Measurements from ENCODE around the gene FKBP11.
A peak's percentile ranks its signal among the peaks of the same experiment; 100 is the strongest.

FKBP11 gene

GRCh38 chr12:48958049-48958388 lies 32.7 kb upstream of the FKBP11 start:
- Histone ChIP-seq H3K36me3 (replicated peaks in 1 of 2; ENCODE audit: control insufficient read depth in 2 of 2, insufficient read depth in 2 of 2, low read length in 2 of 2) (peaks cover under 1 to 30% of the 10 kb centered on the region in 2 donors), H2BK12ac (ENCODE audit: low read length) (no peak overlapping the region), H3K23ac (ENCODE audit: low read depth, low read length, poor library complexity) (no peak overlapping the region), H3K27me3 (ENCODE audit: control insufficient read depth in 3 of 3, insufficient read depth in 3 of 3, low read depth in 1 of 3, low read length in 3 of 3) (peaks cover 0 to 2% (median 0%) of the 10 kb centered on the region in 3 experiments), H2AK5ac (ENCODE audit: low read depth, low read length) (no peak overlapping the region), H2AFZ (ENCODE audit: low read length) (peak overlapping the region; percentile 94), H3K9ac (ENCODE audit: low read depth, low read length, poor library complexity) (no peak overlapping the region), H4K8ac (ENCODE audit: low read depth, low read length) (no peak overlapping the region), H3K4me2 (ENCODE audit: insufficient read depth, low read length, poor library complexity, severe bottlenecking) (peak overlapping the region; percentile 78), H3K79me1 (ENCODE audit: low read depth, low read length) (peaks cover under 1% of the 10 kb centered on the region), H3K4me1 (ENCODE audit: control insufficient read depth in 2 of 2, insufficient read depth in 1 of 2, low read depth in 1 of 2, low read length in 2 of 2) (peaks cover 7% of the 10 kb centered on the region in 2 donors), H2BK120ac (ENCODE audit: low read depth, low read length) (no peak overlapping the region), H3K9me3 (replicated peaks in 1 of 2; ENCODE audit: control insufficient read depth in 2 of 2, insufficient read depth in 1 of 2, low read depth in 1 of 2, low read length in 2 of 2) (no peaks in the 10 kb centered on the region), H2BK5ac (ENCODE audit: low read length) (no peak overlapping the region), H3K4me3 (ENCODE audit: low read length in 2 of 2) (peak overlapping the region in 1 of 2 donors; percentile 97), H2BK15ac (ENCODE audit: low read length) (no peak overlapping the region), H3K18ac (ENCODE audit: low read length) (no peak overlapping the region), H3K27ac (replicated peaks; ENCODE audit: low read length) (peak overlapping the region; percentile 79), H4K91ac (ENCODE audit: low read depth, low read length, poor library complexity) (no peak overlapping the region), H3K4ac (ENCODE audit: low read length) (no peak overlapping the region), H3K14ac (ENCODE audit: low read length) (no peak overlapping the region)
- WGBS, 2 donors (ENCODE audit: extremely low coverage in 2 of 2, insufficient read length in 2 of 2, insufficient replicate concordance in 1 of 2) = no CpG with 5 or more reads among the region's 3 CpGs
- DNase-seq (ENCODE audit: low spot score) = no peak

GRCh38 chr12:48957141-48958048 lies 32.1 kb upstream of the FKBP11 start, which contains the start of gene ARF3:
Gene ARF3 (minus strand): TSS chr12:48957487. CDS start chr12:48941095, 16,392 bp downstream.
- Histone ChIP-seq H2AFZ (ENCODE audit: low read length) (peak within 1 kb of the TSS; percentile 94), H3K36me3 (replicated peaks in 1 of 2; ENCODE audit: control insufficient read depth in 2 of 2, insufficient read depth in 2 of 2, low read length in 2 of 2) (peaks cover 5 to 36% of the 10 kb centered on the region in 2 donors), H3K27ac (replicated peaks; ENCODE audit: low read length) (peak within 1 kb of the TSS; percentile 79), H3K4me1 (ENCODE audit: control insufficient read depth in 2 of 2, insufficient read depth in 1 of 2, low read depth in 1 of 2, low read length in 2 of 2) (peaks cover 7% of the 10 kb centered on the region in 2 donors), H3K4me3 (ENCODE audit: low read length in 2 of 2) (peak within 1 kb of the TSS; percentile 97 to 98), H3K9ac (ENCODE audit: low read depth, low read length, poor library complexity) (peak within 1 kb of the TSS; percentile 98), H4K91ac (ENCODE audit: low read depth, low read length, poor library complexity) (no peak within 1 kb of the TSS), H3K18ac (ENCODE audit: low read length) (peak within 1 kb of the TSS; percentile 98), H3K27me3 (ENCODE audit: control insufficient read depth in 3 of 3, insufficient read depth in 3 of 3, low read depth in 1 of 3, low read length in 3 of 3) (peaks cover 0 to 2% (median 0%) of the 10 kb centered on the region in 3 experiments), H2BK5ac (ENCODE audit: low read length) (peak within 1 kb of the TSS; percentile 87), H3K14ac (ENCODE audit: low read length) (no peak within 1 kb of the TSS), H2AK5ac (ENCODE audit: low read depth, low read length) (peak within 1 kb of the TSS; percentile 71), H2BK12ac (ENCODE audit: low read length) (peak within 1 kb of the TSS; percentile 16), H2BK15ac (ENCODE audit: low read length) (peak within 1 kb of the TSS; percentile 76), H3K79me1 (ENCODE audit: low read depth, low read length) (peaks cover 3% of the 10 kb centered on the region), H3K9me3 (replicated peaks in 1 of 2; ENCODE audit: control insufficient read depth in 2 of 2, insufficient read depth in 1 of 2, low read depth in 1 of 2, low read length in 2 of 2) (no peaks in the 10 kb centered on the region), H3K23ac (ENCODE audit: low read depth, low read length, poor library complexity) (peak within 1 kb of the TSS; percentile 82), H2BK120ac (ENCODE audit: low read depth, low read length) (peak within 1 kb of the TSS; percentile 21), H3K4ac (ENCODE audit: low read length) (peak within 1 kb of the TSS; percentile 46), H3K4me2 (ENCODE audit: insufficient read depth, low read length, poor library complexity, severe bottlenecking) (peak within 1 kb of the TSS; percentile 78), H4K8ac (ENCODE audit: low read depth, low read length) (no peak within 1 kb of the TSS)
- no CpG with 5 or more reads among the region's 58 CpGs for WGBS, 2 donors (ENCODE audit: extremely low coverage in 2 of 2, insufficient read length in 2 of 2, insufficient replicate concordance in 1 of 2)
- peak; percentile 96 for DNase-seq (ENCODE audit: low spot score)

- no peak overlapping the region for H4K8ac ChIP-seq (ENCODE audit: low read depth, low read length)
- H3K4me2 ChIP-seq (ENCODE audit: insufficient read depth, low read length, poor library complexity, severe bottlenecking) = peak overlapping the region; percentile 72
- H2BK12ac ChIP-seq (ENCODE audit: low read length) = peak overlapping the region; percentile 16
- peak overlapping the region; percentile 71 for H2AK5ac ChIP-seq (ENCODE audit: low read depth, low read length)
- peaks cover 0 to 2% (median 0%) of the 10 kb centered on the region in 3 experiments for H3K27me3 ChIP-seq (ENCODE audit: control insufficient read depth in 3 of 3, insufficient read depth in 3 of 3, low read depth in 1 of 3, low read length in 3 of 3)
- H4K91ac ChIP-seq (ENCODE audit: low read depth, low read length, poor library complexity) = no peak overlapping the region
- WGBS, 2 donors (ENCODE audit: extremely low coverage in 2 of 2, insufficient read length in 2 of 2, insufficient replicate concordance in 1 of 2) = no CpG with 5 or more reads among the region's 29 CpGs
- peak overlapping the region; percentile 21 for H2BK120ac ChIP-seq (ENCODE audit: low read depth, low read length)
- H3K4ac ChIP-seq (ENCODE audit: low read length) = no peak overlapping the region
- peak overlapping the region; percentile 78 for H3K27ac ChIP-seq (replicated peaks; ENCODE audit: low read length)
- peaks cover 5 to 45% of the 10 kb centered on the region in 2 donors for H3K36me3 ChIP-seq (replicated peaks in 1 of 2; ENCODE audit: control insufficient read depth in 2 of 2, insufficient read depth in 2 of 2, low read length in 2 of 2)
- peak overlapping the region; percentile 94 for H2AFZ ChIP-seq (ENCODE audit: low read length)
- no peak overlapping the region for H3K14ac ChIP-seq (ENCODE audit: low read length)
- peak overlapping the region; percentile 87 for H2BK5ac ChIP-seq (ENCODE audit: low read length)
- H3K9me3 ChIP-seq (replicated peaks in 1 of 2; ENCODE audit: control insufficient read depth in 2 of 2, insufficient read depth in 1 of 2, low read depth in 1 of 2, low read length in 2 of 2) = no peaks in the 10 kb centered on the region
- peak overlapping the region; percentile 82 for H3K23ac ChIP-seq (ENCODE audit: low read depth, low read length, poor library complexity)
- H3K4me1 ChIP-seq (ENCODE audit: control insufficient read depth in 2 of 2, insufficient read depth in 1 of 2, low read depth in 1 of 2, low read length in 2 of 2) = peaks cover 7% of the 10 kb centered on the region in 2 donors
- H2BK15ac ChIP-seq (ENCODE audit: low read length) = peak overlapping the region; percentile 76
- peak; percentile 86 for DNase-seq (ENCODE audit: low spot score)
- H3K79me1 ChIP-seq (ENCODE audit: low read depth, low read length) = peaks cover 3% of the 10 kb centered on the region
- peak overlapping the region; percentile 98 for H3K18ac ChIP-seq (ENCODE audit: low read length)
- H3K9ac ChIP-seq (ENCODE audit: low read depth, low read length, poor library complexity) = peak overlapping the region; percentile 98
- peak overlapping the region; percentile 97 to 98 for H3K4me3 ChIP-seq (ENCODE audit: low read length in 2 of 2)
Observed at GRCh38 chr12:48956279-48957140, 31.2 kb upstream of the FKBP11 start.

Measured in neuronal stem cell (in vitro differentiated cells).